ENCODE results near the gene FAXDC2. TPM values are rescaled to one million over a fixed set of nuclear protein-coding genes. Genes with fewer than 3 reads are reported as not detected.
A peak's percentile ranks its signal among the peaks of the same experiment; 100 is the strongest.

The FAXDC2 gene
- total RNA-seq, 4 donors from 2014 or later = 27.6 to 32.1 (median 29.5) TPM

- H3K4me3 ChIP-seq = peak overlapping the region; percentile 71 to 87 (median 76)
- H3K27ac ChIP-seq (replicated peaks in 1 of 4) = peak overlapping the region; percentile 8 to 97 (median 95)
- peaks cover 18 to 27% (median 23%) of the 10 kb centered on the region in 4 donors for H3K36me3 ChIP-seq
- DNase-seq (ENCODE audit: extremely low spot score) = no peak
- 39% methylated on average over 4 of the region's 4 CpGs for WGBS
- no peak for TF ChIP-seq POLR2AphosphoS5 (IDR thresholded peaks at IDR 0.05)
- TF ChIP-seq EP300 (IDR thresholded peaks at IDR 0.05) = no peak
- no peak for TF ChIP-seq POLR2A (IDR thresholded peaks at IDR 0.05; ENCODE audit: low read depth)
- TF ChIP-seq CTCF (IDR thresholded peaks at IDR 0.05) = no peak
- H3K4me1 ChIP-seq = peaks cover 35 to 61% (median 55%) of the 10 kb centered on the region in 4 donors
- intact Hi-C loops (cut with DNase I) = no loop called here
- H3K9me3 ChIP-seq = no peaks in the 10 kb centered on the region
- no peaks in the 10 kb centered on the region for H3K27me3 ChIP-seq
Observed at GRCh38 chr5:154860765-154861164, 10.4 kb upstream of the FAXDC2 start.

DNA sequence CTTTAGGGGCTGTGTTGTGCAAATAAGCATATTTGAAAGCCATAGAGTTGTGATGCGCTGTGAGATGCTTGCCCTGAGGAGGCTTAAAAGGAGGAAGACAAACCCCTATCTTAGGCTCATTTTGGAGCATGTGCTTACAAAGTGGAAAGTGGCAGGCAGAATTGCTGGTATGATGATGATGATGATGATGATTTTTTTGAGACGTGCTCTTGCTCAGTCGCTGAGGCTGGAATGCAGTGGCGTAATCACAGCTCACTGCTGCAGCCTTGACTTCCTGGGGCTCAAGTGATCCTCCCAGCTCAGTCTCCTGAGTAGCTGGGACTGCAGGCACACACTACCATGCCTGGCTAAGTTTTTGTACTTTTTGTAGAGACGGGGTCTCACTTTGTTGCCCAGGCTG is 9.7 kb upstream of the FAXDC2 start:
- no peaks in the 10 kb centered on the region for H3K9me3 ChIP-seq
- WGBS = 28% methylated on average over 5 of the region's 5 CpGs
- no peak for TF ChIP-seq CTCF (IDR thresholded peaks at IDR 0.05)
- peak; percentile 61 to 72 for TF ChIP-seq POLR2AphosphoS5 (IDR thresholded peaks at IDR 0.05)
- DNase-seq (ENCODE audit: extremely low spot score) = no peak
- H3K4me3 ChIP-seq = peak overlapping the region; percentile 71 to 87 (median 76)
- H3K27ac ChIP-seq (replicated peaks in 1 of 4) = peak overlapping the region; percentile 95 to 97 (median 96)
- no peaks in the 10 kb centered on the region for H3K27me3 ChIP-seq
- peaks cover 35 to 56% (median 52%) of the 10 kb centered on the region in 4 donors for H3K4me1 ChIP-seq
- intact Hi-C loops (cut with DNase I) = no loop called here
- H3K36me3 ChIP-seq = peaks cover 12 to 21% (median 17%) of the 10 kb centered on the region in 4 donors

DNA sequence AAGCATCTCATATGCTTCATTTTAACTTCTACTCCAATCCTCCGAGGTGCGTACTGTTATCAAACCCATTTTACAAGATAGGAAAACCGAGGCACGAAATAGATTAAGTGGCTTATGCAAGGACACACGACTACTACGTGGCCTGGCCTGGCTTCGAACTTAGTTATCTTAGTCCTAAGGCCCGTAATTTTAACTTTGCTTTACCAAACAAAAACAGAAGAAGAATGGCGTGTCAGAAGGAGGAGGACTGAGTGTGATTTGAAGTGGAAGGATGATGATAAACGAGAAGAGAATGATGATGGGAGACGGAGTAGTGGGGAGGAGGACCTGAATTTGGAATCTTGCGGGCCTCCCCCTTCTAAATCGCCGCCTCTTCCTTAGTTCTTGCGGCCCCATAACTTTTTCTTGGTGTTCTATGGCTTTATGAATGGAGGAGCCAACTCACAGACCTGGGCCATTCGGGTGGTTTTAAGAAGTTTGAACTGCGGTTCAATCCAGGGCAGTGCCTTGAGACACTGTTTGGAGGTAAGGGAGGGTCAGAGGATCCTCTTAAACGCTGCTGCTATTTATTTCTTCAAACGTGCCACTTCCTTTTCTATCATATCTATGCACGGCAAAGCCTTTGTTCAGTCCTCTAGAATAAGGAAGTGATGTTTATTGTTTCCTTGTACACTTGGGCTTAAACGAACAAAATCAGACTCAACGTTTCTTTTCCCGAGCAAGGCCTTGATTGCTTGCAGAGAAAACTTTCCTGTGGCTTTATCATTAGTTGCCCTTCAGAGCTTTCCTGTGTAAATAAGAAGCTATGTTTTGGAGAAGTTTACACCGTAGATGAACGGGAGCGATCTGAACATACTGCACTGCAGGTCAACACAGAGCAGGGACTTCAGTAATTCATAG is 8.8 kb upstream of the FAXDC2 start:
- DNase-seq (ENCODE audit: extremely low spot score) = no peak
- TF ChIP-seq CTCF (IDR thresholded peaks at IDR 0.05) = no peak
- H3K4me3 ChIP-seq = peak overlapping the region; percentile 71 to 87 (median 76)
- WGBS = under 1% methylated on average over 26 of the region's 26 CpGs
- H3K36me3 ChIP-seq = peaks cover 8 to 12% (median 11%) of the 10 kb centered on the region in 4 donors
- H3K27ac ChIP-seq (replicated peaks in 1 of 4) = peak overlapping the region; percentile 95 to 97 (median 96)
- intact Hi-C loops (cut with DNase I) = loop anchor here (5.0 kb wide), 1 partner anchor 102 kb away; the partner anchor contains the start of gene LARP1
- no peaks in the 10 kb centered on the region for H3K9me3 ChIP-seq
- no peaks in the 10 kb centered on the region for H3K27me3 ChIP-seq
- peaks cover 35 to 56% (median 52%) of the 10 kb centered on the region in 4 donors for H3K4me1 ChIP-seq

DNA sequence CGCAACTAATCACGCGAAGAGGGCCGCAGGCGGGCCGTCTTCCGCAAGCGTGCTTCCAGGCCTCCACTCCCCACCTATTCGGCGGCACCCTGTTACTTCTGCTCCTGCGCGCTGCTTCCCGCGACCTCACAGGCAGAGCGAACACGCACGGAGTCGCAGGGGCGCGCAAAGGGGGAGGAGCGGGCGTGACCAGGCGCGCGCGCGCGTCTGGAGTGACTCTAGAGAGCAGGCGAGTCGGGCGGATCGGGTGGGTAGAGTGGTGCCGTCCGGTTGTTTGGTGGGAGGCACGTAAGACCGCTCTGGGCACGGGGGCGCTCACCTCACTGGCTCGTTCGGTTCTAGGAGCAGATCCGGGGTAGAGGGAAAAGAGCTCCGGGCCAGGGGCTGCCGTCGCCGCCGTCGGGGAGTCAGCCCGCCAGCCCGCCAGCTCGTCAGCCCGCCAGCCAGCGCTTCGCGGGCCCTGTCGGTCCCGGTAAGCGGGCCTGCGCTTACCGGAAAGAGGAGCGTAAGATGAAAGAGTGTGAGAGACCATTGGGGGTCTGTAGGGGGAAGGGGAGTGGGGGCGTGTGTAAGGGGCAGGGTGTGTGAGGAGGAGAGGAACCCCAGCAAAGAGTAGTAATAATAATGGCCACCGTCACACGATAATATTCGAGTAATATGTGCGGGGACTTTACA is 8.0 kb upstream of the FAXDC2 start, which contains the start of gene CNOT8:
CNOT8 (plus strand) TSS at position 331 of the 675 bp plus-strand sequence. CDS start 4,652 bp downstream, outside the sequence.
- H3K4me1 ChIP-seq = peaks cover 35 to 54% (median 52%) of the 10 kb centered on the region in 4 donors

More for the DNA sequence above, 8.0 kb upstream of the FAXDC2 start, which contains the start of gene CNOT8:
- Histone ChIP-seq H3K4me3 (peak within 1 kb of the TSS; percentile 71 to 87 (median 76)), H3K27ac (replicated peaks in 1 of 4) (peak within 1 kb of the TSS; percentile 95 to 97 (median 96)), H3K27me3 (no peaks in the 10 kb centered on the region), H3K9me3 (no peaks in the 10 kb centered on the region), H3K36me3 (peaks cover 2 to 4% (median 3%) of the 10 kb centered on the region in 4 donors)
- intact Hi-C loops (cut with DNase I) = loop anchor here (5.0 kb wide), 1 partner anchor 101 kb away; the partner anchor contains the start of gene LARP1
- under 1% methylated on average over 46 of the region's 65 CpGs for WGBS
- TF ChIP-seq POLR2A (IDR thresholded peaks at IDR 0.05; ENCODE audit: low read depth) (peak; percentile 84), CTCF (IDR thresholded peaks at IDR 0.05) (no peak), EP300 (IDR thresholded peaks at IDR 0.05) (no peak), POLR2AphosphoS5 (IDR thresholded peaks at IDR 0.05) (peak; percentile 92 to 96)
- DNase-seq (ENCODE audit: extremely low spot score) = peak; percentile 99
